ENCODE results near the gene TRIM7. TPM values are rescaled to one million over a fixed set of nuclear protein-coding genes. Genes with fewer than 3 reads are reported as not detected.

Gene TRIM7
- total RNA-seq, 1 donor from 2014 or later = 4.4 TPM

- no peak for DNase-seq (ENCODE audit: low read depth)
- Histone ChIP-seq H3K4me3 (ENCODE audit: low read depth, low read length) (no peak overlapping the region), H3K27me3 (ENCODE audit: control insufficient read depth, insufficient read depth, low read length) (no peaks in the 10 kb centered on the region), H3K36me3 (ENCODE audit: control insufficient read depth, insufficient read depth, low read length) (no peaks in the 10 kb centered on the region)
- no peak for TF ChIP-seq CTCF (IDR thresholded peaks at IDR 0.05; ENCODE audit: insufficient read depth, low read length, poor library complexity, severe bottlenecking)
Observed at GRCh38 chr5:181156758-181157157, 48.2 kb downstream of the TRIM7 start.

GRCh38 chr5:181153814-181154213, 51.2 kb downstream of the TRIM7 start:
- Histone ChIP-seq H3K27me3 (ENCODE audit: control insufficient read depth, insufficient read depth, low read length) (no peaks in the 10 kb centered on the region), H3K36me3 (ENCODE audit: control insufficient read depth, insufficient read depth, low read length) (no peaks in the 10 kb centered on the region), H3K4me3 (ENCODE audit: low read depth, low read length) (no peak overlapping the region)
- no peak for DNase-seq (ENCODE audit: low read depth)
- TF ChIP-seq CTCF (IDR thresholded peaks at IDR 0.05; ENCODE audit: insufficient read depth, low read length, poor library complexity, severe bottlenecking) = no peak

GRCh38 chr5:181152406-181152805, 52.6 kb downstream of the TRIM7 start:
- H3K27me3 ChIP-seq (ENCODE audit: control insufficient read depth, insufficient read depth, low read length) = peaks cover 2% of the 10 kb centered on the region
- no peak for TF ChIP-seq CTCF (IDR thresholded peaks at IDR 0.05; ENCODE audit: insufficient read depth, low read length, poor library complexity, severe bottlenecking)
- H3K4me3 ChIP-seq (ENCODE audit: low read depth, low read length) = no peak overlapping the region
- no peaks in the 10 kb centered on the region for H3K36me3 ChIP-seq (ENCODE audit: control insufficient read depth, insufficient read depth, low read length)
- DNase-seq (ENCODE audit: low read depth) = peak; percentile 61

GRCh38 chr5:181151146-181151545, 53.9 kb downstream of the TRIM7 start:
- TF ChIP-seq CTCF (IDR thresholded peaks at IDR 0.05; ENCODE audit: insufficient read depth, low read length, poor library complexity, severe bottlenecking) = no peak
- Histone ChIP-seq H3K4me3 (ENCODE audit: low read depth, low read length) (no peak overlapping the region), H3K36me3 (ENCODE audit: control insufficient read depth, insufficient read depth, low read length) (no peaks in the 10 kb centered on the region), H3K27me3 (ENCODE audit: control insufficient read depth, insufficient read depth, low read length) (peaks cover 2% of the 10 kb centered on the region)
- DNase-seq (ENCODE audit: low read depth) = no peak

GRCh38 chr5:181149806-181150733, 54.9 kb downstream of the TRIM7 start:
- TF ChIP-seq CTCF (IDR thresholded peaks at IDR 0.05; ENCODE audit: insufficient read depth, low read length, poor library complexity, severe bottlenecking) = no peak
- Histone ChIP-seq H3K4me3 (ENCODE audit: low read depth, low read length) (no peak overlapping the region), H3K27me3 (ENCODE audit: control insufficient read depth, insufficient read depth, low read length) (peaks cover 2% of the 10 kb centered on the region), H3K36me3 (ENCODE audit: control insufficient read depth, insufficient read depth, low read length) (no peaks in the 10 kb centered on the region)
- DNase-seq (ENCODE audit: low read depth) = no peak

Measured in kidney epithelial cell (primary cell).